ENCODE results near the gene MPPED2. TPM values are rescaled to one million over a fixed set of nuclear protein-coding genes. Genes with fewer than 3 reads are reported as not detected.

MPPED2 gene
- total and polyA plus RNA-seq, 4 experiments from 2014 or later: not detected

DNA sequence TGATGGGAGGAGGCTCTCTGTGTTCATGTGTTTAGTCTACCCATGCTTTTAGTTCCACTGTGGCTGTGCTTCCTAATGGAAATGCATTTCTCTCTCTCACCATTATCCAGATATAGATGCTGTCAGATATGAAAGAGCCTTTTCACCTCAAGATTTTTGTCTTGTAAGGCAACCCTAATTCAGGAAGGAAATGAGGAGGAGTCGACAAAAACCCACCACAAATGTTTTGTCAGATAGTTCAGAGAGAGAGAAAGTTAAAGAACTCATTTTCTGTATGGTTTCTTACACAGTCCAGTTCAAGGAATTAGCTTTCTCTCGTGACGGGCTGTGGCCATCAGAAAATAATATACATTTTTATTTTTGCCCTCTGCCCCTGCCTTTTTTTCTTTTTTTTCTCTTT is 180.8 kb downstream of the MPPED2 start:
- Mint-ChIP-seq H3K27ac (no peak overlapping the region), H3K4me3 (no peak overlapping the region), H3K9me3 (no peaks in the 10 kb centered on the region), H3K4me1 (no peaks in the 10 kb centered on the region), H3K36me3 (no peaks in the 10 kb centered on the region), H3K27me3 (peaks cover 0 to 3% of the 10 kb centered on the region in 2 donors)
- ChIA-PET CTCF (ENCODE audit: partially characterized antibody) (no interaction called here), POLR2A (ENCODE audit: partially characterized antibody) (no interaction called here)
- no peak for DNase-seq
- Histone ChIP-seq H3K27me3 (ENCODE audit: insufficient read depth, low read length) (no peaks in the 10 kb centered on the region), H3K4me1 (ENCODE audit: insufficient read depth, low read length) (no peaks in the 10 kb centered on the region), H3K27ac (ENCODE audit: low read depth, low read length) (no peak overlapping the region), H3K4me3 (ENCODE audit: low read length in 2 of 2) (no peak overlapping the region), H3K36me3 (ENCODE audit: insufficient read depth, low read length) (no peaks in the 10 kb centered on the region), H3K9me3 (ENCODE audit: control insufficient read depth in 1 of 2, low read length in 2 of 2) (no peaks in the 10 kb centered on the region)
- intact Hi-C loops (cut with micrococcal nuclease): no loop called here

DNA sequence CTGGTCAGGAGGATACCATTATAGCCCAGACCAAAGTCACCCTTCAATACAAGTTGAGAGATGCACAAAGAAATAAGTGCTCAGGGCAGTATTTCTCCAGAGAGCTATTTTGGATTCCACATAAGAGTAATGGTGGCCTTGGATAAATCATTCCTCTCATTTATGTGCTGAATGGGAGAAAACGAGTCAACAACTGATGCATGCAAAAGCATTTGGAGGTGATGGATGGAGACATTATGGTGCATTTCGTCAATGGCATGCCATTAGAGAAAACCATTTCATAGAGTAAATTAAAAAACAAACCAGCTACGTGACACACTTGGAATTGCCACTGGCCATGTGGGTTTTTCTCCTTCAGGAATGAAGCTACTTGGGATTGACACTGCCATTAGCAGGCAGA is 182.0 kb downstream of the MPPED2 start:
- CTCF ChIA-PET (ENCODE audit: partially characterized antibody): interaction anchor here (0.5 kb wide), 1 partner anchor 510 kb away, joined by 3 read pairs; no protein-coding TSS in a partner anchor
- intact Hi-C loops (cut with micrococcal nuclease): no loop called here

DNA sequence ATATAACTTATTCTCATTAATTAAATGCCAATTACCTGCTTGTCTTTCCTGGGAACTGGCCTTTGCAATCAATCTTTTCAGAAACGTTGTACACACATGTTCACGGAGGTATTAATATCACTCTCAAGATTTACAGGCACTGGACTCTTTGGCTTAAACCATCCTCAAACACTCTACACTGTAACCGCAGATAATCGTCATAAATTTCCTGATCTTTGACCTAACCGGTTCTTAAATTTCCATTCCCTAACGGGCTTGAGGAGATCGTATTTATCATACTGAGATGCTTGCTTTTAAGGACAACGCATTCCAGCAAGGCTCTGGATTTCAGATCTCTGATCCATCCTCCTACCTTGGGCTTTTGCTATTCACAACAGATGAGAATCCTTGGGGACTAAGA is 190.4 kb downstream of the MPPED2 start:
- H3K4me3 Mint-ChIP-seq: no peak overlapping the region
- no peaks in the 10 kb centered on the region for H3K4me1 ChIP-seq (ENCODE audit: insufficient read depth, low read length)
- no peaks in the 10 kb centered on the region for H3K36me3 ChIP-seq (ENCODE audit: insufficient read depth, low read length)
- DNase-seq: no peak
- H3K4me1 Mint-ChIP-seq: no peaks in the 10 kb centered on the region
- H3K36me3 Mint-ChIP-seq: no peaks in the 10 kb centered on the region
- no peaks in the 10 kb centered on the region for H3K27me3 ChIP-seq (ENCODE audit: insufficient read depth, low read length)
- H3K27ac Mint-ChIP-seq: no peak overlapping the region
- ChIA-PET CTCF (ENCODE audit: partially characterized antibody) (no interaction called here), POLR2A (ENCODE audit: partially characterized antibody) (no interaction called here)
- no peaks in the 10 kb centered on the region for H3K9me3 Mint-ChIP-seq
- no peak overlapping the region for H3K27ac ChIP-seq (ENCODE audit: low read depth, low read length)
- H3K4me3 ChIP-seq (ENCODE audit: low read length in 2 of 2): no peak overlapping the region
- intact Hi-C loops (cut with micrococcal nuclease): no loop called here
- H3K9me3 ChIP-seq (ENCODE audit: control insufficient read depth in 1 of 2, low read length in 2 of 2): no peaks in the 10 kb centered on the region
- peaks cover 0 to 5% of the 10 kb centered on the region in 2 donors for H3K27me3 Mint-ChIP-seq

More for the DNA sequence above, 182.0 kb downstream of the MPPED2 start:
- no peak overlapping the region for H3K4me3 ChIP-seq (ENCODE audit: low read length in 2 of 2)
- no peaks in the 10 kb centered on the region for H3K4me1 ChIP-seq (ENCODE audit: insufficient read depth, low read length)
- no peaks in the 10 kb centered on the region for H3K4me1 Mint-ChIP-seq
- no peaks in the 10 kb centered on the region for H3K9me3 ChIP-seq (ENCODE audit: control insufficient read depth in 1 of 2, low read length in 2 of 2)
- no peaks in the 10 kb centered on the region for H3K36me3 ChIP-seq (ENCODE audit: insufficient read depth, low read length)
- H3K9me3 Mint-ChIP-seq: no peaks in the 10 kb centered on the region
- no peak for DNase-seq
- H3K36me3 Mint-ChIP-seq: no peaks in the 10 kb centered on the region
- peaks cover 0 to 2% of the 10 kb centered on the region in 2 donors for H3K27me3 Mint-ChIP-seq
- POLR2A ChIA-PET (ENCODE audit: partially characterized antibody): no interaction called here
- no peak overlapping the region for H3K4me3 Mint-ChIP-seq
- no peak overlapping the region for H3K27ac ChIP-seq (ENCODE audit: low read depth, low read length)
- no peak overlapping the region for H3K27ac Mint-ChIP-seq
- H3K27me3 ChIP-seq (ENCODE audit: insufficient read depth, low read length): no peaks in the 10 kb centered on the region

DNA sequence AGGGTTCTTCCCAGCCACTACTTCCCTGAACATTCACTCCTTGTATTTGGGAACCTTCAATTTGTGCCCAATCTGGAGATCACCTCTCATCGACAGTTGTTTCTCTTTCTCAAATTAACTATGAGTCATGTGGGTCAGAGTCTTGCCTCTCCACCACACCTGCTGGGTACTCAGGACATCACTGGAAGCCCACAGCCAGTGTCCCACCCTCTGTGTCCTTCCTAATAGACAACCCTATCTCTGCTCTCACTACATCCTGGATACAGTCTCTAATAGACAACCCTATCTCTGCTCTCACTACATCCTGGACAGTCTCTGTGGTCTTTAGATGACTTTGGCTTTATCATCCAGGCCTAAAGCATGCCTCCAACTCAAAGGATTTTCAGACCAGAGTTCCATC is 193.1 kb downstream of the MPPED2 start:
- H3K4me3 ChIP-seq (ENCODE audit: low read length in 2 of 2): no peak overlapping the region
- intact Hi-C loops (cut with micrococcal nuclease): no loop called here
- Mint-ChIP-seq H3K9me3 (peaks cover 0 to 2% (median 0%) of the 10 kb centered on the region in 8 donors), H3K27ac (no peak overlapping the region), H3K4me3 (no peak overlapping the region), H3K27me3 (peaks cover 0 to 5% of the 10 kb centered on the region in 2 donors), H3K36me3 (no peaks in the 10 kb centered on the region), H3K4me1 (no peaks in the 10 kb centered on the region)
- H3K36me3 ChIP-seq (ENCODE audit: insufficient read depth, low read length): no peaks in the 10 kb centered on the region
- no peaks in the 10 kb centered on the region for H3K9me3 ChIP-seq (ENCODE audit: control insufficient read depth in 1 of 2, low read length in 2 of 2)
- ChIA-PET POLR2A (ENCODE audit: partially characterized antibody) (no interaction called here), CTCF (ENCODE audit: partially characterized antibody) (no interaction called here)
- H3K27ac ChIP-seq (ENCODE audit: low read depth, low read length): no peak overlapping the region
- no peaks in the 10 kb centered on the region for H3K4me1 ChIP-seq (ENCODE audit: insufficient read depth, low read length)
- no peak for DNase-seq
- no peaks in the 10 kb centered on the region for H3K27me3 ChIP-seq (ENCODE audit: insufficient read depth, low read length)

DNA sequence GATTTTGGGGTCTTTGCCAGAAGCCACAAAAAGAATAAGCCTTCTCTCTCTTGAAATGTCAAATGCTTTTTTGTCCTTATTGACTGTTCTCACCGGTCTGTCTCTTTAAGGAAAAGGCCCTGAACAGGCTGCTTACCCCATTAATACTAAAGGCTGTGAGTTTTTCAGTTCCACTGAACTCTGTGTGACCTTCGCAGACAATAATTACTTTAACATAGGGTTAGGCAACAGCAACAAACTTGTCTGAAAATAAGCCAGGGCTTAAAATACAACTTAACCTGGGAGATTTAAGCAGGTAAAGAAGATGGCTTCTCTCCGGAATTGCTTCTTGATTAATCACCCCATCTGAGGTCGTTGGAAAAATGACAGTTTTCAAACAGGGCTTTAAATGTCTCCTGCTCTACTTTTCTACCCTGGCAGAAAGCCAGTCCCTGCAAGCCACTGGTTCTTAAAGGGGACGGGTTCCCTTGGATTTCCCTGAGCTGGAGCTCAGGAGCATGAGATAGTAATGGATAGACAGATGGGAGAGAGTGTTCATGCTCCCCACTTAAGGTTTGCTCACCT is 193.8 kb downstream of the MPPED2 start:
- peaks cover 0 to 3% of the 10 kb centered on the region in 2 donors for H3K27me3 Mint-ChIP-seq
- DNase-seq: no peak
- no peak overlapping the region for H3K27ac Mint-ChIP-seq
- no peaks in the 10 kb centered on the region for H3K9me3 ChIP-seq (ENCODE audit: control insufficient read depth in 1 of 2, low read length in 2 of 2)
- ChIA-PET POLR2A (ENCODE audit: partially characterized antibody) (no interaction called here), CTCF (ENCODE audit: partially characterized antibody) (no interaction called here)
- no peak overlapping the region for H3K4me3 ChIP-seq (ENCODE audit: low read length in 2 of 2)
- intact Hi-C loops (cut with micrococcal nuclease): no loop called here
- H3K36me3 ChIP-seq (ENCODE audit: insufficient read depth, low read length): no peaks in the 10 kb centered on the region
- no peaks in the 10 kb centered on the region for H3K4me1 ChIP-seq (ENCODE audit: insufficient read depth, low read length)
- H3K4me1 Mint-ChIP-seq: no peaks in the 10 kb centered on the region
- H3K4me3 Mint-ChIP-seq: no peak overlapping the region
- no peaks in the 10 kb centered on the region for H3K27me3 ChIP-seq (ENCODE audit: insufficient read depth, low read length)
- peaks cover 0 to 2% (median 0%) of the 10 kb centered on the region in 8 donors for H3K9me3 Mint-ChIP-seq
- H3K27ac ChIP-seq (ENCODE audit: low read depth, low read length): no peak overlapping the region
- H3K36me3 Mint-ChIP-seq: no peaks in the 10 kb centered on the region

DNA sequence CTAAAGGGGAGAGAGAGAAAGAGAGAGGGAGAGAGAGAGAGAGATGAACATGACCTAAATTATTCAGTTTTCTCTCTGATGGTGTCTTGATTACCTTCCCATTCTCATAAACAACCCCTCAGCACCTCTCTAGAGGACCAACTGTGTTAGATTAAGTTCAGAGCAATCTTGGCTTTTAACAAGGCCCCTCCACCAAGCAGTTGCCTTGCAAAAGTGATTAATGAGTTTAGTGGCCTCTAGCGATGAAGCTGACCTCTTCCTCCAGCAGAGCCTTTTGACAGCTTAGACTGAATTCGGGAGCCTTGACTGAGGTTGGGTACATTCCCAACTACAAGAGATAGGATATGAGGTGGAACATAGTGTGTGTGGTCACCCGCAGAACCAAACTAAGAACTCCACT is 197.2 kb downstream of the MPPED2 start:
- Histone ChIP-seq H3K9me3 (ENCODE audit: control insufficient read depth in 1 of 2, low read length in 2 of 2) (no peaks in the 10 kb centered on the region), H3K4me3 (ENCODE audit: low read length in 2 of 2) (no peak overlapping the region), H3K27me3 (ENCODE audit: insufficient read depth, low read length) (no peaks in the 10 kb centered on the region), H3K36me3 (ENCODE audit: insufficient read depth, low read length) (no peaks in the 10 kb centered on the region), H3K4me1 (ENCODE audit: insufficient read depth, low read length) (no peaks in the 10 kb centered on the region), H3K27ac (ENCODE audit: low read depth, low read length) (no peak overlapping the region)
- H3K27ac Mint-ChIP-seq: no peak overlapping the region
- intact Hi-C loops (cut with micrococcal nuclease): no loop called here
- ChIA-PET POLR2A (ENCODE audit: partially characterized antibody) (no interaction called here), CTCF (ENCODE audit: partially characterized antibody) (no interaction called here)
- peaks cover 0 to 5% of the 10 kb centered on the region in 2 donors for H3K27me3 Mint-ChIP-seq
- H3K4me3 Mint-ChIP-seq: no peak overlapping the region
- H3K36me3 Mint-ChIP-seq: no peaks in the 10 kb centered on the region
- no peaks in the 10 kb centered on the region for H3K4me1 Mint-ChIP-seq
- DNase-seq: no peak
- H3K9me3 Mint-ChIP-seq: peaks cover 0 to 4% (median 0%) of the 10 kb centered on the region in 8 donors

DNA sequence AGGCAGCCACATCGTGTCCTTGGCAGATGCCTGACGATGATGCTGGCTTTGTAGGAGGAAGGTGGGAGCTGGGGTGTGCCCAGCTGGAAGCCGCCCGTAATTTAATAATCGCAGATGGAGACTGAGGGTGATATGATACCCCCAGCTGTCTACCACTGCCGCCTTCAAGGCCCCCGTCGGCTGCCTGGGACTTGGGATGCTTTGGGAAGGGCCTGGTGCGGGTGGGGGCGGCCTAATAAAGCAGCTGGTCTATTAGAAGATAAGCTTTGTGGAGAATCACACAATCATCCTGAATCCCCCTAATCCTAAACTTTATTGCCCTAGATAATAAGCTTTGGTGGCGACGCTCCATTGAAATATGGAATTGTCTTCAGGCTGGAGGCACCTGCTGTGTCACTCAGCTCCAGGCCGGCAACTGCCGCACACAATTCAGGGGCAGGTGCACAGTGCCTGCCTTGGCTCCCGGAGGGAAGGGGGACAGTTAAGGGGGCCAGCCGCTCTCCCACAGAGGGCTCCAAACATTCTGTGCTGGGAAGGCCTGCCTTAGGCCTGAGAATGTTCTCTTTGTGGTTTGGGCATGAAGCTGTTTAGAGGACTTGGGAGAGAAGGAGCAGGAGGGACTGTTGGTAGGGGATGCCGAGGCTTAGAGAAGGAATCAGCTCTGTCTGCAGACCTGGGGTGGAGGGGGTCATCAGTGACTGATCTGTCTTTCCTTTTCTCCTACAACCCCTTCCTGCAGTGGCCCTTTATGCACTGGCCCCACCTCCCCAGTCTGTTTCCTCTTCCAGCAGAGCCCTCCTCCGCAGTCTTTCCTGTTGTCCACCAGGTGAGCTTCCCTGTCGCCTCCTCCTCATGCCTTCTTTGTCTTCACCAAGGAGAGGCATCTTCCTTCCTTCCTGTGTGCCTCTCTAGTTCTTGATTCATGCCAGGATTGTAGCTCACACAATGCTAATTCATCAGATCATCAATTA is 198.0 kb downstream of the MPPED2 start:
- Histone ChIP-seq H3K9me3 (ENCODE audit: control insufficient read depth in 1 of 2, low read length in 2 of 2) (no peaks in the 10 kb centered on the region), H3K4me3 (ENCODE audit: low read length in 2 of 2) (no peak overlapping the region), H3K27me3 (ENCODE audit: insufficient read depth, low read length) (no peaks in the 10 kb centered on the region), H3K4me1 (ENCODE audit: insufficient read depth, low read length) (no peaks in the 10 kb centered on the region), H3K27ac (ENCODE audit: low read depth, low read length) (no peak overlapping the region), H3K36me3 (ENCODE audit: insufficient read depth, low read length) (no peaks in the 10 kb centered on the region)
- Mint-ChIP-seq H3K36me3 (no peaks in the 10 kb centered on the region), H3K9me3 (peaks cover 0 to 4% (median 0%) of the 10 kb centered on the region in 8 donors), H3K27ac (no peak overlapping the region), H3K4me3 (no peak overlapping the region), H3K27me3 (peaks cover 0 to 6% of the 10 kb centered on the region in 2 donors), H3K4me1 (no peaks in the 10 kb centered on the region)
- no peak for DNase-seq
- POLR2A ChIA-PET (ENCODE audit: partially characterized antibody): no interaction called here
- CTCF ChIA-PET (ENCODE audit: partially characterized antibody): no interaction called here
- intact Hi-C loops (cut with micrococcal nuclease): no loop called here

Measured in CD4-positive, alpha-beta memory T cell (primary cell).